MCF 10A (cell line): ENCODE measurements around the gene MAST1. TPM values are rescaled to one million over a fixed set of nuclear protein-coding genes. Genes with fewer than 3 reads are reported as not detected.

ENCODE experiments used
- BruUV-seq: library from RNA; stranded (reverse); fragments of 400-500 nt; replicated peaks from 2 replicates; lab custom pipeline; 2021; lab: Mats Ljungman, UMichigan
- CTCF ChIA-PET: fragments of 300-600 bp; sonication (Branson Sonifier 250); formaldehyde crosslinking; extraction: SDS; loops from one replicate; lab custom pipeline; 2021; ENCODE audit warnings: antibody characterized with exemption, inconsistent platforms; lab: Yijun Ruan, JAX
- POLR2A ChIA-PET: fragments of 300-600, 350-650 bp; sonication (Branson Sonifier 250); formaldehyde crosslinking; extraction: SDS; loops from one replicate; lab custom pipeline; 2020; ENCODE audit warnings: antibody characterized with exemption, inconsistent platforms; lab: Yijun Ruan, JAX
- DNase-seq: peaks from one replicate; pipeline ENCODE4 v3.0.0-alpha.2; 2018; ENCODE audit not compliant: unreplicated experiment
- H3K27ac Mint-ChIP-seq: one replicate; pipeline ENCODE4 v1.8.0; 2022; ENCODE audit warnings: mild to moderate bottlenecking, low read depth, mixed read lengths; ENCODE audit not compliant: unreplicated experiment
- H3K27me3 Mint-ChIP-seq: one replicate; pipeline ENCODE4 v1.8.0; 2022; ENCODE audit warnings: mixed read lengths; ENCODE audit not compliant: insufficient read depth, unreplicated experiment
- H3K36me3 Mint-ChIP-seq: one replicate; pipeline ENCODE4 v1.8.0; 2022; ENCODE audit warnings: mild to moderate bottlenecking, moderate library complexity, mixed read lengths; ENCODE audit not compliant: insufficient read depth, unreplicated experiment
- H3K4me1 Mint-ChIP-seq: one replicate; pipeline ENCODE4 v1.8.0; 2022; ENCODE audit warnings: mixed read lengths; ENCODE audit not compliant: insufficient read depth, unreplicated experiment
- H3K4me3 Mint-ChIP-seq: one replicate; pipeline ENCODE4 v1.8.0; 2022; ENCODE audit warnings: mild to moderate bottlenecking, moderate library complexity, mixed read lengths; ENCODE audit not compliant: unreplicated experiment
- H3K9me3 Mint-ChIP-seq: one replicate; pipeline ENCODE4 v1.8.0; 2022; ENCODE audit warnings: mixed read lengths; ENCODE audit not compliant: unreplicated experiment
- CTCF ChIP-seq: fragments of 200-600 bp; IDR thresholded peaks from one replicate; pipeline ENCODE4 v1.8.0; 2022; ENCODE audit warnings: antibody characterized with exemption, mild to moderate bottlenecking; ENCODE audit not compliant: unreplicated experiment
- intact Hi-C: fragments of 100-400 bp; cut with micrococcal nuclease; formaldehyde crosslinking; loops from 2 replicates; pipeline ENCODE4 v1.14.1; 2022
- total RNA-seq: library from RNA; stranded (reverse); gene quantifications from 2 replicates; pipeline ENCODE4 v1.2.3, GENCODE V29; 2022

Gene MAST1
- total RNA-seq, 1 experiment from 2014 or later: 1.6 TPM

DNA sequence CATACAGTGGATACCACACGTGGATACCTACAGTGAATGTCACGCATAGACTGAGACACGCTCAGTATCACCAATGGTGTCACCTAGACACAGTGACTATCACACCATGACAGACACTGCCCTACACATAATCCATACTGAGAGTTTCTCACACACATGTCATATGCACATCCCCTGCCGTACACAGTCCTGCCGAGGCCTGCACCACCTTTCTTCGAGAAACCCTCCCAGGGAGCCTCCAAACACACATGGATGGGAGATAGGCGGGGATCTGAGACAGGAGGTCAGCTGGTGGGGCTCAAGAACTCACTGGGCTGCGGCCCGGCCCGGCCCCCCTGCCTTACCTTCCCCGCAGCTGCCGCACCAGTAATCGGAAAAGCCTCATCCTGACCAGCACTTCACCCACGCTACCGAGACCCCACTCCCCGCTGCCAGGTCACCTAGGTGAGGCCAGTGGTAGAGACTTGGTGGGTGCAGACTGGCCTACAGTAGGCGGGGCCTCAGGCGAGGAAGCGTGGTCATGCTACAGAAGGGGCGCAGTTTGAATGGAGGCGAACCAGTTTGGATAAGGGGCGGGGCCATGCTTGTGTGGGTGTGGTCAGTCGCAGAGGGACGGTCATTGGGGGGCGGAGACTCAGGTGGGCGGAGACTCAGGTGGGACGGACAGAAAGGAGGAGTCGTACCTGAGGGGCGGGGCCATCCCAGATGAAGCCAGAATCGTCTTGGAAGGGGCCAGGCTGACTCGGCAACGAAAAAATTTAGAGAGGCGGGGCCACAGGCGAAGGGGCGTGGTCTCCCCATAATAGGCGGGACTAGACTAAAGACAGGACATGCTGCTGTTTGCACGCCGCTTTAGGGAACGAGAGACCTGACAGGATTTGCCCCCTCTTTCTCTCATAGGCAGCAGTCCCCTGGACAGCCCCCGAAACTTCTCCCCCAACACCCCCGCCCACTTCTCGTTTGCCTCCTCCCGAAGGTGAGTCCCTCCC, 2.1 kb downstream of the MAST1 start:
- ChIA-PET CTCF (no interaction called here), POLR2A (no interaction called here)

DNA sequence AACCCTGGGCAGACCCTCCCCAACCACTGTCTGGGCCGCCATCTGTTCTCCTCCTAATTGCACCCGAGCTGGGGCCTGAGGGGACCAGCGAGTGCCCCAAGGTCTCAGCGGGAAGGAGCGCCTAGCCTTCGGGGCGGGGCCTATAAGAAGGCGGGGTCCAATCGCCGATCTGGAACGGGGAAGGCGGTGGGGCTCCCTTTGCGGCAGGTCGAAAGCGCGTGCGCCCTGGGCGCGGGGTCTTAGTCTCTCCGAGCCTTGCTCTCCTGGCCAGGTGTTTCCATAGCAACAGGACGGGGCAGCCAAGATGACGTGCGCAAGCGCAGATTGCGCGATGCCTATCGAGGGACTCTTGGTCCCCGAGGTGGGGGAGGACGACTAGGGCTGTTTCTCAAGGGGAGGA, 2.8 kb downstream of the MAST1 start:
- CTCF ChIA-PET: interaction anchor here (0.6 kb wide), 1 partner anchor 166 kb away, joined by 4 read pairs; no protein-coding TSS in a partner anchor

More for the DNA sequence above, 2.1 kb downstream of the MAST1 start:
- peak; percentile 89 for DNase-seq
- Mint-ChIP-seq H3K9me3 (no peaks in the 10 kb centered on the region), H3K27me3 (peaks cover 14% of the 10 kb centered on the region), H3K27ac (no peak overlapping the region), H3K36me3 (no peaks in the 10 kb centered on the region), H3K4me3 (no peak overlapping the region), H3K4me1 (peaks cover 22% of the 10 kb centered on the region)
- BruUV-seq: no TSS peak
- no peak for TF ChIP-seq CTCF
- intact Hi-C loops: no loop called here

GRCh38 chr19:12842511-12842910, 4.2 kb downstream of the MAST1 start:
- no TSS peak for BruUV-seq
- H3K4me3 Mint-ChIP-seq: no peak overlapping the region
- peaks cover 13% of the 10 kb centered on the region for H3K4me1 Mint-ChIP-seq
- H3K27me3 Mint-ChIP-seq: peaks cover 14% of the 10 kb centered on the region
- no peaks in the 10 kb centered on the region for H3K36me3 Mint-ChIP-seq
- DNase-seq: no peak
- CTCF ChIA-PET: no interaction called here
- no peak for TF ChIP-seq CTCF
- H3K27ac Mint-ChIP-seq: no peak overlapping the region
- no peaks in the 10 kb centered on the region for H3K9me3 Mint-ChIP-seq
- POLR2A ChIA-PET: no interaction called here
- intact Hi-C loops: no loop called here

More for the DNA sequence above, 2.8 kb downstream of the MAST1 start:
- H3K4me1 Mint-ChIP-seq: peaks cover 22% of the 10 kb centered on the region
- TF ChIP-seq CTCF: no peak
- intact Hi-C loops: no loop called here
- no peak overlapping the region for H3K27ac Mint-ChIP-seq
- BruUV-seq: no TSS peak
- no peak overlapping the region for H3K4me3 Mint-ChIP-seq
- no peaks in the 10 kb centered on the region for H3K9me3 Mint-ChIP-seq
- peaks cover 14% of the 10 kb centered on the region for H3K27me3 Mint-ChIP-seq
- no peak for DNase-seq
- H3K36me3 Mint-ChIP-seq: no peaks in the 10 kb centered on the region
- POLR2A ChIA-PET: no interaction called here

- no peaks in the 10 kb centered on the region for H3K9me3 Mint-ChIP-seq
- peaks cover 14% of the 10 kb centered on the region for H3K27me3 Mint-ChIP-seq
- BruUV-seq: no TSS peak
- peaks cover 11% of the 10 kb centered on the region for H3K4me1 Mint-ChIP-seq
- no peak for DNase-seq
- intact Hi-C loops: no loop called here
- CTCF ChIA-PET: no interaction called here
- no peaks in the 10 kb centered on the region for H3K36me3 Mint-ChIP-seq
- no peak for TF ChIP-seq CTCF
- no peak overlapping the region for H3K4me3 Mint-ChIP-seq
- H3K27ac Mint-ChIP-seq: no peak overlapping the region
- POLR2A ChIA-PET: interaction anchor here (0.6 kb wide), 2 partner anchors 8 to 104 kb away, joined by 4 read pairs; no protein-coding TSS in a partner anchor
Measured at GRCh38 chr19:12843328-12843727, 5.0 kb downstream of the MAST1 start.
